ENCODE measurements around the gene PRKN. TPM values are rescaled to one million over a fixed set of nuclear protein-coding genes. Genes with fewer than 3 reads are reported as not detected.

The PRKN gene
- total RNA-seq, 2 donors from 2014 or later, result 10.7 to 21.2 TPM

- WGBS, result 68% methylated on average over 18 of the region's 18 CpGs
- intact Hi-C loops (cut with DNase I), result no loop called here
- Histone ChIP-seq H3K4me3 (no peak overlapping the region), H3K4me1 (replicated peaks) (no peaks in the 10 kb centered on the region), H3K27ac (no peak overlapping the region), H3K36me3 (no peaks in the 10 kb centered on the region), H3K27me3 (replicated peaks; ENCODE audit: insufficient read depth) (no peaks in the 10 kb centered on the region), H3K9me3 (no peaks in the 10 kb centered on the region)
- TF ChIP-seq POLR2A (IDR thresholded peaks at IDR 0.05) (no peak), POLR2AphosphoS5 (IDR thresholded peaks at IDR 0.05) (no peak)
- TF ChIP-seq, protein P1, sequence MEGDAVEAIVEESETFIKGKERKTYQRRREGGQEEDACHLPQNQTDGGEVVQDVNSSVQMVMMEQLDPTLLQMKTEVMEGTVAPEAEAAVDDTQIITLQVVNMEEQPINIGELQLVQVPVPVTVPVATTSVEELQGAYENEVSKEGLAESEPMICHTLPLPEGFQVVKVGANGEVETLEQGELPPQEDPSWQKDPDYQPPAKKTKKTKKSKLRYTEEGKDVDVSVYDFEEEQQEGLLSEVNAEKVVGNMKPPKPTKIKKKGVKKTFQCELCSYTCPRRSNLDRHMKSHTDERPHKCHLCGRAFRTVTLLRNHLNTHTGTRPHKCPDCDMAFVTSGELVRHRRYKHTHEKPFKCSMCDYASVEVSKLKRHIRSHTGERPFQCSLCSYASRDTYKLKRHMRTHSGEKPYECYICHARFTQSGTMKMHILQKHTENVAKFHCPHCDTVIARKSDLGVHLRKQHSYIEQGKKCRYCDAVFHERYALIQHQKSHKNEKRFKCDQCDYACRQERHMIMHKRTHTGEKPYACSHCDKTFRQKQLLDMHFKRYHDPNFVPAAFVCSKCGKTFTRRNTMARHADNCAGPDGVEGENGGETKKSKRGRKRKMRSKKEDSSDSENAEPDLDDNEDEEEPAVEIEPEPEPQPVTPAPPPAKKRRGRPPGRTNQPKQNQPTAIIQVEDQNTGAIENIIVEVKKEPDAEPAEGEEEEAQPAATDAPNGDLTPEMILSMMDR (IDR thresholded peaks at IDR 0.05), result peak in 2 of 4 experiments; percentile 18 to 36
- DNase-seq (ENCODE audit: low spot score), result no peak
Measured at GRCh38 chr6:161748535-161749416, 978.8 kb downstream of the PRKN start.

GRCh38 chr6:161747506-161747905, 980.1 kb downstream of the PRKN start:
- no peak overlapping the region for H3K27ac ChIP-seq
- intact Hi-C loops (cut with DNase I), result no loop called here
- 95% methylated on average over 7 of the region's 7 CpGs for WGBS
- H3K4me3 ChIP-seq, result no peak overlapping the region
- DNase-seq (ENCODE audit: low spot score), result no peak
- no peaks in the 10 kb centered on the region for H3K27me3 ChIP-seq (replicated peaks; ENCODE audit: insufficient read depth)
- H3K36me3 ChIP-seq, result no peaks in the 10 kb centered on the region
- TF ChIP-seq POLR2AphosphoS5 (IDR thresholded peaks at IDR 0.05) (no peak), POLR2A (IDR thresholded peaks at IDR 0.05) (no peak)
- TF ChIP-seq, protein P1 (IDR thresholded peaks at IDR 0.05), result no peak
- no peaks in the 10 kb centered on the region for H3K4me1 ChIP-seq (replicated peaks)
- no peaks in the 10 kb centered on the region for H3K9me3 ChIP-seq

GRCh38 chr6:161745594-161746141, 981.9 kb downstream of the PRKN start:
- H3K36me3 ChIP-seq, result no peaks in the 10 kb centered on the region
- 38% methylated on average over 5 of the region's 5 CpGs for whole genome bisulfite sequencing

GRCh38 chr6:161745128-161745527, 982.4 kb downstream of the PRKN start:
- Histone ChIP-seq H3K4me3 (no peak overlapping the region), H3K27me3 (replicated peaks; ENCODE audit: insufficient read depth) (no peaks in the 10 kb centered on the region), H3K4me1 (replicated peaks) (no peaks in the 10 kb centered on the region), H3K36me3 (no peaks in the 10 kb centered on the region), H3K27ac (no peak overlapping the region), H3K9me3 (no peaks in the 10 kb centered on the region)
- intact Hi-C loops (cut with DNase I), result no loop called here
- no peak for DNase-seq (ENCODE audit: low spot score)
- TF ChIP-seq, protein P1 (IDR thresholded peaks at IDR 0.05), result no peak
- no peak for TF ChIP-seq POLR2A (IDR thresholded peaks at IDR 0.05)
- no peak for TF ChIP-seq POLR2AphosphoS5 (IDR thresholded peaks at IDR 0.05)
- WGBS, result 84% methylated on average over 2 of the region's 2 CpGs

More at GRCh38 chr6:161745594-161746141, 981.9 kb downstream of the PRKN start:
- intact Hi-C loops (cut with DNase I), result no loop called here
- TF ChIP-seq POLR2AphosphoS5 (IDR thresholded peaks at IDR 0.05) (no peak), POLR2A (IDR thresholded peaks at IDR 0.05) (no peak)
- TF ChIP-seq, protein P1 (IDR thresholded peaks at IDR 0.05), result no peak
- Histone ChIP-seq H3K27ac (no peak overlapping the region), H3K9me3 (no peaks in the 10 kb centered on the region), H3K4me3 (no peak overlapping the region), H3K27me3 (replicated peaks; ENCODE audit: insufficient read depth) (no peaks in the 10 kb centered on the region), H3K4me1 (replicated peaks) (no peaks in the 10 kb centered on the region)
- no peak for DNase-seq (ENCODE audit: low spot score)
